ENCODE measurements around the gene LRRTM1.

LRRTM1 gene

DNA sequence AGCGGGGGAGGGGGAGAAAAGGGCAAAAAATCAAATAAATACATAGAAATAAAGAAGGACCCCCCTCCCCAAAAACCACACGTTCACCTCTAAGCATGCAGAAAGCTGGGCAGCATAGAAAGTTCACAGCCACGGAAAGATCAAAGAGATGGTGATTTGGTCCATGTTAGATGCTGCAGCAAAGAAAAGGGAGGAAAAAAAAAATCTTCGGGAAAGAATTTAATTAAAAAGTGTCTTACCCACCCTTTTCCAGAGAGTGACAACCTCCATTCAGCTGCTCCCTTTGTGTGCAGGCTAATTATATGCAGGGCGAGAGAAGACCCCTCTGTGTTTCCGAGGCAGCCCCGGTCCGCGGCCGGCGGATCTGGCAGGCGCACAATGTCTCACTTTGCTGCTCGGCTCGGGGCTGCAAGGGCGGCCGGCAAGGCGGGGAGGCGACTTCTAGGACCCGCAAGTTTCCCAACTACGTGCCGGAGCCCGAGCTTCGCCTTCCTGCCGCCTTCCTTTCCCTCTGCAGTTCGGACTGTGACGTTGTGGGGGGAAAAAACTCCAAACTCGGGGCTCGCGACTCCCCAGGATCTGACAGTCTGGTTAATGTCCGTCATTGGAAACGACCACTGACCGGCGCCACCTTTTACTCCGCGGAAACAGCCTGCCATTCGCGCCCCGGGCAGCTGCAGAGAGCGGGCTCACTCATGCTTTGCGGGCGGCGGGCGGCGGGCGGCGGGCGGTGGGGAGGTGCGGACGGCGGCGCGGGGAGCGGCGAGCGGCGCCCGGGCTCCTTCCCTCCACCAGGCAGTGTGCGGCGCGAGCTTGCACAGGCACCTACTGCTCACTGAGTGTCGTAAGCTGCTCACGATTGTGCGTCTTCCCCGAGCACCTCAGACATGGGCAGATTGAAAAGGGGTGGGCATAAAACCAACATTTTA lies at the start of gene LRRTM1:
Gene LRRTM1 (minus strand): TSS at position 844 of the 929 bp plus-strand sequence. CDS start 933 bp downstream, outside the sequence.
- no peak for DNase-seq

- no peak for DNase-seq
These were observed 46.7 kb upstream of the LRRTM1 start for GRCh38 chr2:80351231-80351630.

DNA sequence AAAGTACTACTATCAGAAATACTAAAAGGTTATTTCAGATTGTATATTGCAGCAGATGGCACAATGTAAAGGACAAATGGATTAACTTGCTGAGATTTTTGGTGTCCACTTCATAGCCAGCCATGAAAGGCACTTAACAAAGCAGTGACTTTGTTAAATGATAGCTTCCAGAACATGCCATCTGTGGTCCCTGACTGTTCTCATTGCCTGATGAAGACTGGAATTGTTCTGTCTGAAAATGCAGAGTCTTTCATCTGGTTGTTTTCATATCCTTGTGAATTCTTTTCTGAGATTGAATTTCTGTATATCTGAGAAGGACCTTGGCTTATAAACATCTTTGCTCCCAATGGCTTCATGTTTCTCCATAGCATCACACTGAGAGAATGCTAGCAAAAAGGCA lies 44.4 kb upstream of the LRRTM1 start:
- no peak for DNase-seq

DNA sequence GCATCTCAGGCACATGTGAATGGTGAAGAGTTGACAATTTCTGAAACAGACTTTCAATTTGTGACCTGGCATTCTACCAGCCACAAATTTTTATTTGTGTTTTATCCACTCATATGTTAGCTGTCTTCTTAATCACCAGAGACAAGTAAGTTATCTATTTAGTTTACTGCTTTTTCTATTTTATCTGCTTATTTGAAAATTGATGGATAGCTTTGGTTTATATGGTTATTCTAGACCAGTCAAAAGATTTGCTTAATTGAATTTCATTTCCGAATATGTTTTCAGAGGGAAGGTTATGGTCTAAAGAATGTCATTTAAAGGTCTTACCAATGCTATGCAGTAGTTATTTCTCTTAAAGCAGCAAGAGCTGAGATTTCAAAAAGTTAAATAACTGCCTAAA lies 43.5 kb upstream of the LRRTM1 start:
- no peak for DNase-seq

GRCh38 chr2:80340022-80340421 lies 35.5 kb upstream of the LRRTM1 start:
- no peak for DNase-seq

DNA sequence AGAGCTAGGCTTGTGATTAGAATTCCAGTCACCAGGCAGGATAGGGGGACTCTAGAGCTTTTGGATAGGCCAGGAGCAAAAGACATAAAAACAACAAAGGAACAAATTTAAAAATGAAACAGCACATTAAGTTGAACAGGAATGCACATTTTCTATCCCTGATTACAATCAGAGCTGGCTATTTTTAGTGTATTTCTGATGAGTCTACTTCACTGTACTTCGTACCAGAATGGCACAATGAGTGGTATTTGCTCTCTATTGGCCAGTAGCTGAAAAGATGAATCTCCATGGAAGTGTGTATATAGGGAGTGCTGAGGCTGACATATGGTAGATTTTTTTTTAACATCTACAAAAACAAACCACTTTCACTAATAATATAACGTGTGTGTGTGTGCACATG lies 34.2 kb upstream of the LRRTM1 start:
- DNase-seq, result no peak

DNA sequence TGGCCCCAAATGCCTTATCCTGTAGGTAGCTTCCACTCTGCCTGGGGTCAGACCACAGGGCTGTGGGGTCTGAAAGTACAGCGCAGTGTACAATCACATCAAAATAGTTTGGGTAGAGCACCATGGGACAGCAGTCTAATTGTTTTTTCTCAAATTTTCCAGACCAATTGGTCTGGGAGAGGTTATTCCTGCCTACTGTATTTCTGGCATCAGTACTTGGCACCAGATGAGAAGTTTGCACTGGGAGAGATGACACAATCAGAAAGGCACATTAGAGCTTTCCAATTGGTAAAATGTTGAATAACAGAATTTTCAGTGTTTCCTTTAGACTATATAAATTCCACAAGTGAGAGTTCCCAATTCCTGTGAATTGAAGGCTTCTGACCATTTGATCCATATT lies 30.9 kb upstream of the LRRTM1 start:
- DNase-seq, result no peak

GRCh38 chr2:80333886-80334285 lies 29.3 kb upstream of the LRRTM1 start:
- DNase-seq, result no peak

- no peak for DNase-seq
These were observed 26.2 kb upstream of the LRRTM1 start for GRCh38 chr2:80330527-80331450.

DNA sequence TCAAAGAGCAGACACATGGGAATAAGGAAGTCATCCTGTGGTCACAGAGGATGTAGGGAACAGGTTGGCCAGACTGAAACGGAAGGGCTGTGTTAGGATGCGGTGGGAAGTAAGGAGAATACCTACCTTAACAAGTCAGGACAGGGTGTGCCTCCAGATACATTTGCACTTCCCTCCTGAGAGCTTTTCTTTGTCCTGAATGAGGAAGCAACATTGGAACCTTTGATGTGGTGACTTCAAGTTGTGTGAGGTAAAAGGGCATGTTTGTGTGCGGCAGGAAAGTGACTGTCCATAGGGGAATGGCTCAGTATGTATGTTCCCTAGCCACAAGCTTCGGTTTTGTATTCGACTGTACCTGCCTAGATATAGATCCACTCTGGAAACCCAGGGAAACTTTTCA lies 24.9 kb upstream of the LRRTM1 start:
- no peak for DNase-seq

DNA sequence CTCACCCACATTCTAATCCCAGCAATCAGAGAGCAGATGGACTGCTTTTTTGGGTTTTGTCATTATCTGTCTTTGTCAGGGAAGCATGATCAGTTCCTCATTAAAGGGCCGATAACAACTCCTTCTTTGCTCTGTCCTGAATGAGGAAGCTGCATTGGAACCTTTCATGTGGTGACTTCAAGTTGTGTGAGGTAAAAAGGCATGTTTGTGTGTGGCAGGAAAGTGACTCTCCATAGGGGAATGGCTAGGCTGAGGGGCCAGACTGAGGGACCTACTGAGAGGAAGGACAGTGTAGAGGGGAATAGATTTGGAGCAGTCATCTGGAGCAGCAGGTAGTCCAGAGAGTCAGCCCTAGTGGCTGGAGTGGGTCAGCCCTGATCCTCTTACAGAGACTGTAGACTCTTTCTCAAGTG lies 23.6 kb upstream of the LRRTM1 start:
- no peak for DNase-seq

GRCh38 chr2:80326861-80327260 lies 22.3 kb upstream of the LRRTM1 start:
- DNase-seq, result no peak

- peak in 1 of 2 experiments; percentile 6 for DNase-seq
These were observed 21.7 kb upstream of the LRRTM1 start for GRCh38 chr2:80326214-80326613.

DNA sequence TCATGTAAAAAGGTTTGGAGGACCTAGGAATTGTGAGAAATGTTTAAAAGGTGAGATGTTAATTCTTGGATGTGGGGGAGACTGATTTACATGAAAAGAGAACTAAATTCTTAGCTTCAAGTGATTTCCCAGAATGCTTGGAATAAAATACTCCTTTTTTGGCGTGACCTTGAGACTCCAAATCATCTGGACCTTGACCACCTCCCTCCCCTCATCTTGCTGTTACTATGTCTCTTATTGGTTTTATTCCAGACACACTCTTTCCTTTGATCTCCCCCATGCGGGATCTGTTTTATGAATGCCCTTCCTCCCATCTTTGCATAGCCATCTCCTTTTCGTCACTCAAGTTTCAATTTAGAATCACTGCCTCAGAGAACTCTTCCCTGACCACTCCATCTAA lies 20.0 kb upstream of the LRRTM1 start:
- DNase-seq, result no peak

GRCh38 chr2:80323610-80324009 lies 19.1 kb upstream of the LRRTM1 start:
- no peak for DNase-seq

GRCh38 chr2:80322958-80323357 lies 18.4 kb upstream of the LRRTM1 start:
- no peak for DNase-seq

DNA sequence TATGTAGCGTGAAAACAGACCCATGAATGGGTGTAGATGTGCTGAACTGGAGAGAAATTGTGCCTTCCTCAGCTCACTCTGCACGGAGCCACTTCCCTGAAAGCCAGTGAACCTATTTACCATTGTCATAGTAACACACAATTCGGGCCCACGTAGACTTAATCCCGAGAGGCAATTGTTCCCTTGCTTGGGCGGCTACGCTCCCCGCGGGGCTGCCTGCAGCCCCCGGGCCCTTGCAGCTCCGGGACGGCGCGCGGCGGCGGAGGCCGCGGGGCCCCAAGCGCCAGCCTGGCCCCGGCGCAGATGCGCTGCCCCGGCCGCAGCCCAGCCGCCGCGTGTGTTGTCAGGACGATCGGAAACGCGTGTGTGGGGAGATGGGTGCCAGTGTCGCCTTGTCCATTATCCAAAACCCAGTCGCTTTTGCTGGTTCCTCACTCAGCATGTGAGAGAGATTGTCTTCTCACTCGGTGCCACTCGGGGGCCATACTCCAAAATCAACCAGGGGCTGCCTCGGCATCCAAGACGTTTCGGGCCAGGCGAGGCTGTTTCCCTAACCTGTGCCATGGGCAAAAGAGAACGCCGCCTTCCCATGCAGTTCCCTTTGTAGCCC lies 17.9 kb upstream of the LRRTM1 start:
- no peak for DNase-seq

- DNase-seq, result no peak
These were observed 7.8 kb upstream of the LRRTM1 start for GRCh38 chr2:80312282-80312839.

DNA sequence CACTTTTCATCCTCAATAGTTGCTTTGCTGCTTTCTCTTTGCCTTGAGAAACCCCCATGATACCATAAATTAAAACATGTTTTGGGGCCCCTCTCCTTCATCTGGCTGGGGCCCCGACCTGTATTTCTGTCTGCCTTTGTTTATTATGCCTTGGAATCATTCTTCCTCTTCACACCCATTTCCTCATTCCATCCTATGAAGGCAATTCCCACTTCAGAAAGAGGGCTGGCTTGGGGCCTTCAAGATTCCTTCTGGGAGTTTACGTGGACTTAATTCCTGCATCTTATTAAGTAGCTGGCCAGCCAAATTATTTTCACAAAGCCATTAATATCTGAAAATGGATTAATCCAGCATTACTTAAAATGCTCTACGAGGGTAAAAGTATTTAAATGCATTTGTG lies 6.8 kb upstream of the LRRTM1 start:
- no peak for DNase-seq

- no peak for DNase-seq
These were observed 1.3 kb downstream of the LRRTM1 start for GRCh38 chr2:80303006-80303908.

GRCh38 chr2:80302314-80303005 lies 2.1 kb downstream of the LRRTM1 start:
- no peak for DNase-seq

Data from SHP77 (cell line).